Sigmoid colon (tissue), 7 donors: ENCODE data around the gene FGFBP1. TPM values are rescaled to one million over a fixed set of nuclear protein-coding genes. Genes with fewer than 3 reads are reported as not detected.

Source experiments
- DNase-seq: peaks from one replicate; pipeline ENCODE4 v3.0.0-alpha.2; 2019
- H3K27ac ChIP-seq, 4 donors: fragments of 200-600 bp; sonication (generic); one replicate each; pipeline ENCODE4 v1.5.1; 2016 to 2019; ENCODE audit warnings: mild to moderate bottlenecking in 1 of 4
- H3K27me3 ChIP-seq, 3 donors: fragments of 200-600 bp; sonication (generic); one replicate each; pipeline ENCODE4 v1.5.1; 2019; ENCODE audit warnings: mild to moderate bottlenecking in 1 of 3
- H3K36me3 ChIP-seq, 4 donors: fragments of 200-600 bp; sonication (generic); one replicate each; pipeline ENCODE4 v1.5.1; 2016 to 2019
- H3K4me1 ChIP-seq, 4 donors: fragments of 200-600 bp; sonication (generic); one replicate each; pipeline ENCODE4 v1.5.1; 2017 to 2019
- H3K4me3 ChIP-seq, 4 donors: fragments of 200-600 bp; sonication (generic); one replicate each; pipeline ENCODE4 v1.5.1; 2017 to 2019; ENCODE audit warnings: mild to moderate bottlenecking in 2 of 4, moderate library complexity in 1 of 4
- H3K9me3 ChIP-seq, 4 donors: fragments of 200-600 bp in 3 of 4; sonication (generic) in 3 of 4; one replicate each; pipeline versions ENCODE4 v1.5.1 to v1.6.1; 2013 to 2019
- CTCF ChIP-seq, 4 experiments: fragments of 450-650 bp in 3 of 4; fragments of 200-600 bp in 1 of 4; IDR thresholded peaks; one replicate each; pipeline ENCODE4 v1.5.1; 2016 to 2019; ENCODE audit warnings: antibody characterized with exemption in 4 of 4, mild to moderate bottlenecking in 3 of 4, moderate library complexity in 2 of 4
- EP300 ChIP-seq, 4 donors: sonication (generic); formaldehyde crosslinking; IDR thresholded peaks; one replicate each; pipeline ENCODE4 v1.6.1; 2017; ENCODE audit warnings: antibody characterized with exemption in 4 of 4
- POLR2A ChIP-seq, 2 donors: fragments of 450-650 bp; IDR thresholded peaks; one replicate each; pipeline ENCODE4 v1.6.1; 2016; ENCODE audit warnings: antibody characterized with exemption in 2 of 2, mild to moderate bottlenecking in 2 of 2, moderate library complexity in 2 of 2
- POLR2AphosphoS5 ChIP-seq, 4 donors: sonication (generic); formaldehyde crosslinking; IDR thresholded peaks; one replicate each; pipeline ENCODE4 v1.6.1; 2017; ENCODE audit warnings: antibody characterized with exemption in 4 of 4
- WGBS, 2 donors: extraction: QIAGEN DNeasy Blood & Tissue Kit; methylation state at CpG; one replicate each; pipeline ENCODE4 v1.1.7; 2013; 5-methylcytosine and 5-hydroxymethylcytosine counted together
- intact Hi-C: fragments of 100-400 bp; cut with DNase I; formaldehyde crosslinking; loops from one replicate; pipeline ENCODE4 v1.15.1; 2023
- polyA plus RNA-seq, 3 donors: library from polyadenylated mRNA; stranded (reverse); fragments of 200-250 nt; gene quantifications; one replicate each; pipeline ENCODE4 v1.2.3, GENCODE V29; 2013
- total RNA-seq, 4 donors: library from RNA; depleted of rRNA; stranded (reverse); fragments of >200 nt; gene quantifications; one replicate each; pipeline ENCODE4 v1.1.0, GENCODE V29; 2016
- donor health status: healthy with polysubstance abuse.
- donor health status: Bipolar disorder and iron deficiency.
- donor health status: healthy.

Gene FGFBP1
- total and polyA plus RNA-seq, 7 donors, result 1.4 to 78.7 (median 8.0) TPM; not detected in 3

- WGBS, 2 donors, result 70 to 92% methylated on average over 7 of the region's 7 CpGs
- Histone ChIP-seq H3K27ac (peak overlapping the region in 1 of 4 donors; percentile 31), H3K36me3 (no peaks in the 10 kb centered on the region), H3K4me3 (no peak overlapping the region), H3K4me1 (no peaks in the 10 kb centered on the region), H3K9me3 (no peaks in the 10 kb centered on the region), H3K27me3 (no peaks in the 10 kb centered on the region)
- intact Hi-C loops, result no loop called here
- TF ChIP-seq CTCF (IDR thresholded peaks at IDR 0.05), result no peak
- TF ChIP-seq EP300 (IDR thresholded peaks at IDR 0.05), result no peak
- TF ChIP-seq POLR2AphosphoS5 (IDR thresholded peaks at IDR 0.05), result no peak
- TF ChIP-seq POLR2A (IDR thresholded peaks at IDR 0.05), result no peak
- DNase-seq, result no peak
Observed at GRCh38 chr4:15930314-15930713, 8.2 kb downstream of the FGFBP1 start.

- Histone ChIP-seq H3K4me1 (no peaks in the 10 kb centered on the region), H3K4me3 (no peak overlapping the region), H3K9me3 (no peaks in the 10 kb centered on the region), H3K36me3 (no peaks in the 10 kb centered on the region), H3K27ac (no peak overlapping the region), H3K27me3 (no peaks in the 10 kb centered on the region)
- intact Hi-C loops, result no loop called here
- no peak for DNase-seq
- TF ChIP-seq CTCF (IDR thresholded peaks at IDR 0.05) (no peak), POLR2A (IDR thresholded peaks at IDR 0.05) (no peak), POLR2AphosphoS5 (IDR thresholded peaks at IDR 0.05) (no peak), EP300 (IDR thresholded peaks at IDR 0.05) (no peak)
- 53 to 68% methylated on average over 3 of the region's 3 CpGs for WGBS, 2 donors
Observed at GRCh38 chr4:15929540-15929939, 9.0 kb downstream of the FGFBP1 start.

- H3K36me3 ChIP-seq, result no peaks in the 10 kb centered on the region
Observed at GRCh38 chr4:15928883-15929282, 9.7 kb downstream of the FGFBP1 start.

GRCh38 chr4:15926486-15926885, 12.1 kb downstream of the FGFBP1 start:
- intact Hi-C loops, result no loop called here
- Histone ChIP-seq H3K27ac (no peak overlapping the region), H3K36me3 (no peaks in the 10 kb centered on the region), H3K27me3 (no peaks in the 10 kb centered on the region), H3K4me3 (no peak overlapping the region), H3K9me3 (no peaks in the 10 kb centered on the region), H3K4me1 (peaks cover 0 to 3% (median 0%) of the 10 kb centered on the region in 4 donors)
- TF ChIP-seq CTCF (IDR thresholded peaks at IDR 0.05) (no peak), POLR2A (IDR thresholded peaks at IDR 0.05) (no peak), POLR2AphosphoS5 (IDR thresholded peaks at IDR 0.05) (no peak), EP300 (IDR thresholded peaks at IDR 0.05) (no peak)
- 84 to 87% methylated on average over 7 of the region's 7 CpGs for WGBS, 2 donors
- no peak for DNase-seq

More at GRCh38 chr4:15928883-15929282, 9.7 kb downstream of the FGFBP1 start:
- H3K27me3 ChIP-seq, result no peaks in the 10 kb centered on the region
- no peaks in the 10 kb centered on the region for H3K9me3 ChIP-seq
- intact Hi-C loops, result no loop called here
- TF ChIP-seq POLR2AphosphoS5 (IDR thresholded peaks at IDR 0.05) (no peak), CTCF (IDR thresholded peaks at IDR 0.05) (no peak), EP300 (IDR thresholded peaks at IDR 0.05) (no peak), POLR2A (IDR thresholded peaks at IDR 0.05) (no peak)
- DNase-seq, result no peak
- no peaks in the 10 kb centered on the region for H3K4me1 ChIP-seq
- no peak overlapping the region for H3K4me3 ChIP-seq
- H3K27ac ChIP-seq, result peak overlapping the region in 1 of 4 donors; percentile 14
- WGBS, 2 donors, result 85 to 90% methylated on average over 5 of the region's 5 CpGs

GRCh38 chr4:15925830-15926229, 12.7 kb downstream of the FGFBP1 start:
- Histone ChIP-seq H3K4me1 (peaks cover 0 to 9% (median 0%) of the 10 kb centered on the region in 4 donors), H3K4me3 (no peak overlapping the region), H3K36me3 (no peaks in the 10 kb centered on the region), H3K9me3 (no peaks in the 10 kb centered on the region), H3K27ac (no peak overlapping the region), H3K27me3 (no peaks in the 10 kb centered on the region)
- WGBS, 2 donors, result 87 to 91% methylated on average over 3 of the region's 3 CpGs
- TF ChIP-seq EP300 (IDR thresholded peaks at IDR 0.05) (no peak), POLR2AphosphoS5 (IDR thresholded peaks at IDR 0.05) (no peak)
- no peak for DNase-seq
- intact Hi-C loops, result no loop called here
